ENCODE data around the gene RAX2.

RAX2 gene

GRCh38 chr19:3722443-3723109, 49.5 kb downstream of the RAX2 start:
- no peak for DNase-seq

- no peak for DNase-seq
Observed at GRCh38 chr19:3721887-3722442, 50.1 kb downstream of the RAX2 start.

GRCh38 chr19:3721131-3721886, 50.7 kb downstream of the RAX2 start:
- peak; percentile 96 for DNase-seq

- DNase-seq: no peak
Observed at GRCh38 chr19:3720349-3720917, 51.6 kb downstream of the RAX2 start.

GRCh38 chr19:3719868-3720267, 52.2 kb downstream of the RAX2 start:
- DNase-seq: no peak

All from activated naive CD4-positive, alpha-beta T cell treated with Interleukin-2 at 50 U/mL for 16 hours (primary cell).